SK-N-SH treated with all-trans-retinoic acid at 6 μM for 48 hours (cell line): ENCODE data around the gene HIVEP3.

ENCODE experiments used
- ARNTL ChIP-seq: fragments of 450-650 bp; formaldehyde crosslinking; IDR thresholded peaks from 2 replicates; pipeline ENCODE4 v1.5.0; 2020; ENCODE audit warnings: low read depth, mild to moderate bottlenecking, moderate library complexity, borderline replicate concordance
- BACH2 ChIP-seq: fragments of 250-450 bp; sonication (Bioruptor Pico); IDR thresholded peaks from 2 replicates; pipeline ENCODE4 v1.9.0; 2021; ENCODE audit warnings: mild to moderate bottlenecking, borderline replicate concordance
- CREB5 ChIP-seq: fragments of 250-450 bp; sonication (Bioruptor Pico); IDR thresholded peaks from 2 replicates; pipeline ENCODE4 v1.5.1; 2020; ENCODE audit warnings: low read depth, mild to moderate bottlenecking, moderate library complexity
- CSDC2 ChIP-seq: fragments of 250-450 bp; sonication (Bioruptor Pico); IDR thresholded peaks from 2 replicates; pipeline ENCODE4 v1.5.0; 2020; ENCODE audit warnings: mild to moderate bottlenecking, moderate library complexity
- RARB ChIP-seq: fragments of 250-450 bp; sonication (Bioruptor Pico); IDR thresholded peaks from 2 replicates; pipeline ENCODE4 v1.8.0; 2021; ENCODE audit warnings: mild to moderate bottlenecking, moderate library complexity
- SNAI2 ChIP-seq: fragments of 250-450 bp; sonication (Bioruptor Pico); IDR thresholded peaks from 2 replicates; pipeline ENCODE4 v1.5.0; 2020; ENCODE audit warnings: mild to moderate bottlenecking, moderate library complexity
- TCF4 ChIP-seq: fragments of 250-450 bp; sonication (Bioruptor Pico); IDR thresholded peaks from 2 replicates; pipeline ENCODE4 v1.8.0; 2021; ENCODE audit warnings: mild to moderate bottlenecking, moderate library complexity, borderline replicate concordance
- ZFP3 ChIP-seq: fragments of 250-450 bp; sonication (Bioruptor Pico); IDR thresholded peaks from 2 replicates; pipeline ENCODE4 v1.5.0; 2020; ENCODE audit warnings: mild to moderate bottlenecking, moderate library complexity
- ZNF70 ChIP-seq: fragments of 450-650 bp; formaldehyde crosslinking; IDR thresholded peaks from 2 replicates; pipeline ENCODE4 v1.5.0; 2020; ENCODE audit warnings: mild to moderate bottlenecking, moderate library complexity
- ZNF8 ChIP-seq: fragments of 450-650 bp; formaldehyde crosslinking; IDR thresholded peaks from 2 replicates; pipeline ENCODE4 v1.5.0; 2020; ENCODE audit warnings: mild to moderate bottlenecking, moderate library complexity

- no peak for TF ChIP-seq RARB (CRISPR knock-in tag)
- TF ChIP-seq ARNTL (CRISPR knock-in tag): no peak
- TF ChIP-seq SNAI2 (CRISPR knock-in tag): no peak
- no peak for TF ChIP-seq ZNF70 (CRISPR knock-in tag)
- TF ChIP-seq BACH2 (CRISPR knock-in tag): no peak
- TF ChIP-seq CREB5 (CRISPR knock-in tag): no peak
- TF ChIP-seq CSDC2 (CRISPR knock-in tag): no peak
- no peak for TF ChIP-seq TCF4
- TF ChIP-seq ZNF8: no peak
- TF ChIP-seq ZFP3 (CRISPR knock-in tag): no peak
These were observed 257.2 kb downstream of the HIVEP3 start for GRCh38 chr1:41661428-41662060.
